Esophagus muscularis mucosa (tissue), 3 donors: ENCODE measurements around the gene PCDHA9.

ENCODE experiments used
- CTCF ChIP-seq, 3 experiments: fragments of 200-600 bp in 2 of 3; fragments of 450-650 bp in 1 of 3; sonication (generic) in 2 of 3; IDR thresholded peaks; one replicate each; pipeline ENCODE4 v1.5.1; 2017 to 2019; ENCODE audit warnings: antibody characterized with exemption in 3 of 3, mild to moderate bottlenecking in 2 of 3, moderate library complexity in 1 of 3
- POLR2A ChIP-seq: fragments of 450-650 bp; IDR thresholded peaks from one replicate; pipeline ENCODE4 v1.6.1; 2017; ENCODE audit warnings: antibody characterized with exemption, moderate library complexity, mild to moderate bottlenecking, low read depth

GRCh38 chr5:140857987-140858240, 9.7 kb downstream of the PCDHA9 start:
- TF ChIP-seq CTCF (IDR thresholded peaks at IDR 0.05): no peak
- no peak for TF ChIP-seq POLR2A
